ENCODE results near the gene GABRR3.

GABRR3 gene

DNA sequence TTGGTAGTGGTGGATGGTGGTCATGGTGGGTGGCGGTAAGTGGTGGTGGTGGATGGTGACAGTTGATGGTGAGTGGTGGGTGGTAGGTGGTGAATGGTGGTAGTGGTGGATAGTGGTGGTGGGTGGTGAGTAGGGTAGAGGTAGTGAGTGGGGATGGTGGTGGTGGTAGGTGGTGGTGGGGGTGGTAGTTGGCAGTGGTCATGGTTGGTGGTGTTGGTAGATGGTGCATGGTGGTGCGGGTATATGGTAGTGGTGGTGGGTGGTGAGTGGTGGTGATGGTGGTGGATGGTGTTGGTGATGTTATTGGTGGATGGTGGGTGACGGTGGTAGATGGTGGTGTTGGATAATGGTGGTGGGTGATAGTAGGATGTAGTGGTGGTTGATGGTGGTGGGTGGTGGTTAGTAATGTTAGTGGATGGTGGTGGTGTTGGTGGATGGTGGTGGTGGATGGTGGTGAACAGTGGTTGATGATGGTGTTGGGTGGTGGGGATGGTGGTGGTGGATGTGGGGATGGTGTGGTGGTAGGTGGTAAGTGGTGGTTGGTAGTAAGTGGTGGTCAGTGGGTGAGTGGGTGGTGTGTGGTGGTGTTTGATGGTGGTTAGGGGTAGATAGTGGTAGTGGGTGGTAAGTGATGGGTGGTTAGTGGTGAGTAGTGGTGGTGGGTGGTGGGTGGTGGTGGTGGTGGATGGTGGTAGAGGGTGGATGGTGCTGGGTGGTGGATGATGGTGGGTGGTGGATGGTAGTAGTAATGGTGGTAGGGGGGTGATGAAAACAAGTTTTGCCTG, 46.1 kb downstream of the GABRR3 start:
- DNase-seq = no peak

DNA sequence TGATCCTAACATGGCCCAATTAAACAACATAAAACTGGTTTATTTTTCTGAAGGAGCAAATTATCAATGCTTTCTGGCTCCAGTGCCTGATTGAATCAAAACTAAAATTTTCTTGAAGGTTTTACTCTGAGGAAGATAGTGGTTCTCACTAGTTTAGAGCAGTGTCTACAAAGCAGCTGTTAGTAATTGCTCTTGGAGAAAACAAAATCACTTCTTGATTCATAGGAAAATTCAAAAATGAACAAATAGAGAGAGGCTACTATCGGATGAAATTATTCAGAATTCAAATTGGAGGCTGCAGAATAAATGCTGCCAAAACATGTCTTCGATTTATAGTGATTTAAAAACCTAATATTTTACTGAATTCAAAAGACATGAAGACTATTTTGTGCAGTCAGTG, 47.8 kb downstream of the GABRR3 start:
- DNase-seq = no peak

DNA sequence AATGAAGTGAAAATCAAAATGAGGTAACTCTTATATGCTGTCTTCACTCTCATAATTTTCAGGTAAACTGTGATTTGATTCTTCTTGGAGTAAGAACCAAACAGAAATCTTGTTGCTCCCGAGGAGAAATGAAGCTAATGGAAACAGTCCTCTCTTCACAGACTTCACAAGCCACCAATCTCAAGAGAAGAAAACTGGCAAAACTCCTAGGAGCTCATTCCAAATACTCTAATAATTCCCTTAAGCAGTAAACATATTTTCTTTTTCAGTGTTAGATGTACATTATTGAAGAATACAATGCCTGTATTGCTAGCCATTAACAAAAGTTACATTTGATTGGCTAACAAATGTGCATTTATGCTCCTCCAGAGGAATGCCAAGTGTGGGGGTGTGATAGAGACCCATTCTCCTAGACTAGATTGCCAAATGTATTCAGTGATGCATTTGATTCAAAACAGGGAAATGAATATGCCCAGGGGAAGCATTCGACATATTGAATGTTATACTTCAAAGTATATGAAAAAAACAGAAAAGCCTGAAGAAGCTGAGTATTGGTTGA, 51.1 kb downstream of the GABRR3 start:
- DNase-seq = no peak

DNA sequence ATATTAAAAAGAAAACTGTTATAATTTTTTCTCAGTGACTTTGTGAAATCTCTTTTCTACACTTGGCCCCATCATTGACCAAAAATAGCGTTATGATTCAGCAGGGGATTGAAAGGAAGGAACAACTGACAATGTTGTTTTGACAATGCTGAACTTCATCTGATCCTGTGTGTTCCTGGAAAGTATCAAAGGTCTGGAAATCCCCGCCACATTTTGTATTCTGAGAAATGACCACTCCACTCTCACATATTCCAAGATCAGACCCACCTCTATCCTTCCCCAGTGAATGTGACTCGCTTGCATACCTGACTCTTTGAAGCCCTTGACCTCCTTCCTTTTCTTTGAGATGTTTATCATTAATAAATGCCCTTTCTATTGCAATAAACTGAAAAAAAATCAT, 53.2 kb downstream of the GABRR3 start:
- no peak for DNase-seq

DNA sequence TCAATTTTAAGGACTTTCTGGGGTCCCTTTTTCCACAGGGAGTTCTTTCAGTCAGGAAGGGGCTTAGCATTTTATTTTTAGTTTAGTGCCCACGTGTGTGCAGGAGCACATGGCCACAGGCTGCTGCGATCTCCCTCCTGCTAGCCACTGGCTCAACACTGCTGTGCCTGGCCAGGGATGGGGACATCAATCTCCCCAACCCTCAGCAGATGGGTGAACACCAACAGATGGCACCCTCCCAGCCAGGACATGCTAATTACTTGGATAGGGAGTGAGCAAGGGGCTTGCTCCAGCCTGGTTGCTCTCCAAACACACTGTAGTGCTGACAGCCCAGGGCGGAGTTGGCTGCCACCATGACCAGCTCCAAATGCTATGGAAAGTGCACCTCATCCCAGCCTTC, 55.5 kb downstream of the GABRR3 start:
- no peak for DNase-seq

DNA sequence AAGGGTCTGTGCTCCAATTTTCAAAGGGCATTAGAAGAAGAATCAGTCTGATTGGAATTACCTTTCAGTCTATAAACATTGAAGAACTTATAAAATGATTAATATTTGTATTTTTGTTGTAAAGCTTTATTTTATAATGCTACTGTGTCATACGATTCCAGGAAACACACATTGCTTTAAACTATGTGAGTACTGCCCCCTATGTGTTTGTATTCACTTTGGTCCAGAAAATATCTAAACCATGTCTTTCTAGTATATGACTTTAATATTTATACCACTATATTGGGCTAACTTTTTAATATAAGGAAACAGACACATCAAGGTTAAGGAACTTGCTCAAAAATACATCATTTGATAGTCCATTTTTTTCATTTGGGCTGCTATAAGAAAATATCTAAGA, 59.6 kb downstream of the GABRR3 start:
- DNase-seq = no peak

DNA sequence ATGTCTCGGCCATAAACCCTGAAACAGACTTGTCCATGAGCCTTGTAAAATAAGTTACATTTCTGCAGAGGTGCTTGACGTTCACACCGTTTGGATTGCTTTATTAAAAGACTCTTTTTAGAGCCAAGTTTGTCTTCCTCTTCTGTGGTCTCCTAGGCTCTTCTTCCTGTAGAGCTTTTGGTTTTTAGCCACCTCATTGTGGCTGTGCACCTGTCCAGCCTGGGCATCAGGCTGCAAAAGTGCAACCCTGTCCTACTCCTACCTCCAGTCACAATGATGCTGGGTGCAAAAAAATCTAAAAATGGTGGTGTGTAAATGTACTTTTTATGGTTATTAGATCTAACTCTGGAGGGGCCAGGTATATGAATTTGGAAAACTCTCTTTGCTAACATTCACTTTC, 60.1 kb downstream of the GABRR3 start:
- no peak for DNase-seq

DNA sequence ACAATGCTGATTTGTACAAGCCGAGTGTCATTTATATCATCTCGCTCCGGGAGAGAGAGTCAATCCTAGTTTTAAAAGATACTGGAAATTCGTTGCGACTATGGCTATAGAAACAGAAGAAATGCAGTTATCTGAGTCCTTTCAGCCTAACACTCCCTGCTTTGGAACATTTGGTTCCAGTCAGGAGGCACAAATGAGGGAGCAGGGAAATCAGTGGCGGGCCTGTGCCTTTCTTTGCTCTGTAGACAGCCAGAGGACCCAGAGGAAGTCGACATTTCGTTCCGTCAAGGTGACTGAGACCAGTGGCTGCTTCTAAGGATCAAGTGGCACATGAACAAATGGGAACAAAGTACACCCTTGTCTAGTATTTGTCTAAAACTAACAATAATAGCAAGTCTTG, 62.1 kb downstream of the GABRR3 start:
- DNase-seq = no peak

DNA sequence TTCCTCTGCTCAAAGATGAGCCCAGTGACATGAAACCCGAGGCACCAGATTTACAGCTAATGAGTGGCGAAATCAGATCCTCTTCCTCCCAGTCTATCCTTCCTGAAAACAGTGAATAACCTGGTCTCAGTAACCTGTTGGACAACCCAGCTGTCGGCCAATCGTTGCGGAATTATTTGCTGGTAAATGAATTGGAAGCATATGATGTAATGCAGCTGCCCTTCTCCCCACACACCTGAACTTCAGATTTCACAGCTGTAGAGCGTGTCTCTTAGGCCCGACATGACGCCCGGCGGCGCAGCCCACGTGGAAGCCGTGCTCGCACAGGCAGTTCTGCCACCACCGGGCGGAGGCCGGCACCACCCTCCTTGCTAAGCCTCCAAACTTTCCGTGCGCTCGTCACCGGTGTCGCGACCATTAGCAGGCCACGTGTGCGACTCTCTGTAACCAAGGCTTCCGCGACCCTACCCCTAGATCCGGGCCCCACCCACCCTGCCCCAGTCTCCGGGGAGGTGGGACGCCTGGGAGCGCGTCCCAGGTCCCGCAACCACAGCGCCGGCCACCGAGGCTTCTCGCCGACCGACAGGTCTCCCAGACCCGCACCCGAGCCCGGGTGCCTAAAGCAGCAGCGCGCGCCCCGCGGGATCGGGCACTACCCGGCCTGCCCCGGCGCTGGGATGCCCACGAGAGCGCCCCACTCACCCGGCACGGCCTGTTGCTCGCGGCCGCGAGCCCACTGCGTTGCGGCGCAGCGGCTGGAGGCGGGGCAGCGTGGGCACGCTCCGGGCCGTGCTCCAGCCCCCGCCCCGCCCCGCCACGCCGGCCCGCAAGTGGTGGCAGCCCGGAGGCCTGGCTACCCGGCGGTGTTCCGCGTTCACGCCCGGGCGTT, 63.2 kb downstream of the GABRR3 start, which contains the start of gene RIOX2:
TSS of gene RIOX2 (minus strand) at position 753 of the 889 bp plus-strand sequence. CDS start 4,838 bp downstream, outside the sequence.
- DNase-seq = peak; percentile 77

DNA sequence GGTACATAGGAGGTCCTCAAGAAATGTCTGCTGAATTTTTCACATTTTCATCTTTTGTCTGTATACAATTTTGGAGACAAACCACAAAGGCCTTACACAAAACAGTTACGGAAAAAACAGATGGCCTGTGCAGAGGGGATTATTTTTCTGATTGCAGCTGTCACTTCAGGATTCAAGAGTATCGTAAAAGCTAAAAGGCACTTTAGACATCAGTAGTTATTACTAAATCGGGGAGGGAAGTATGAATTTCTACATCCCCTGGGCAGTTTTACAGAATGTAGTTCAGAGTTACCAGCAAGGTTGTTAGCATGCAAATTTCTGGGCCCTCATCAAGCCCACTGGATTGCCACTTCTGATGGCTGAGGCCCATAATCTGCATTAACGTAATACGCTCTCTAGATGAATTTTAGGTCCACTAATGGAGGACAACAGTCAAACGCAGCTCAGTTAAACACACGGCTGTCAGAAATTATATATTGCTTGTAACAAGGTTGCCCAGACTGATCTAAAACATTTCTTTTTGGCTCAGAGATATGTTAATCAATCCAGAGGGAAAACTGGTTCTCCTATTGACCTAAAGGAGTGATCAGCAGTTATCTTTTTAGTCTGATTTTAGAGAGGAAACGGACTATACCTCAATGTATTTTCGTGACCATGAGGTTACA, 64.0 kb downstream of the GABRR3 start:
- DNase-seq = no peak

DNA sequence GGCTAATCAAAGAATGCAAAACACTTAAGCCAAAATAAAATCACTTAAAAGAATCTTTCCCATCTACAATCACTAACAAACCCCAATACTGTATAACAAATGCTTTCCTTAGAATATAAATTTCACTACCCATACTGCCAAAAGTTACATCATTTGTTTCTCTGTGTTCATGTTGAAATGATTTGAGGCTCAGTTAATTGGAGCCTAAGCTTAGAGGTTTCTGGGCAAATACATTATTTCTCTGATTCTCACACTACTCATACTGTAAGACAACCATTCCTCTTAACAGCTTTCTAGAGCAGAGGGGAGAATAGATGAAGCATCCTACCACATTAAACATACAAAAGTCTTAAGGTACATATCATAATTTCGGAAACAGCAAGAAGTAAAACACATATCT, 65.0 kb downstream of the GABRR3 start:
- DNase-seq = no peak

DNA sequence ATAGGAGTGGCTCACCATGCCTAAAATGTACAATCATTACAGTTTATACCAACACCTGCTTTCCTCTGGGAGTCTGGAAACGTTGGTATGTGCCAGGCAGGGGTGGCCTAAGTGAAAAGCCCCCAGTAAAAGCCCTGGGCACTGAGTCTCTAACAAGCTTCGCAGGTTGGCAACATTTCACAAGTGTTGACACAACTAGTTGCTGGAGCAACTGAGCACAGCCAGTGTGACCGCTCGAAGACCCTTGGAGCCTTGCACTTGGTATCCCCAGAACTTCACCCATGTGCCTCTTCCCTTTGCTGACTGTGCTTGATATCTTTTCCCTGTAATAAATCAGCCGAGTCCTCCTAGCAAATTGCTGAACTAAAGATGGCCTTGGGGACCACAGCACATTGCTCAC, 65.6 kb downstream of the GABRR3 start:
- DNase-seq = no peak

DNA sequence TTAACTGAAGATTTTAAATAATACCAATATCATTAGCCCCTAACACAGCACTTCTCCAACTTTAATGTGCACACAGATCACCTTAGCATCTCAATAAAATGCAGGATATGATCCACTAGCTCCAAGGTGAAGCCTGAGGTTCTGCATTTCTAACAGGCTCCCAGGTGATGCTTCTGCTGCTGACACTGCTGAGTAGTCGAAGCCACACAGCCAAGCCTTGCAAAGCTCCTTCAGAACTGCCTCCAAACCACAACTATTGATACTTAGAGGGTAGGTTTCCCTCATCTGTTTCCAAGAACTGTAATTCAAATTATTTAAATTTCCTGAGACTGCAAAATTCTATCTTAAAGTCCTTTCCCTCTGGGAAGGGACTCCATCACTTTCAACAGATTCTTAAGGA, 66.7 kb downstream of the GABRR3 start:
- no peak for DNase-seq

DNA sequence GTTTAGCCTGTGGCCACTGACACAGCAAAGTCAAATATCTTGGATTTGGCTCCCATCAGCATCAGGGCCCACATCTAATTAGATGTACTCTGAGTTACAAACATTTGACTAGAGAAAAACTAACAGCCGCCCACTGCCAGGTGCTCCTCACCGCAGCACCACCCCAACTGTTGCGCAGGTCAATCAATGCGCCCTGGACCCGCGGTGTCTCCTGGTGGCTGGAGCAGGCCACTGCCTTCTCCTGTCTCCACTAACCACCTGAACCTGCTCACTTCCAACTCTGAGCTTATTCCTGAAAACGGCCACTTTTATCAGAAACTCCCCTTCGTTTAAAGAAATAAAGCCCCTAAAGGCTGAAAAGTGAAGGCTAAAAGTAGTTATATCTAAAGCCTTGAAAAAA, 67.1 kb downstream of the GABRR3 start:
- DNase-seq = no peak

DNA sequence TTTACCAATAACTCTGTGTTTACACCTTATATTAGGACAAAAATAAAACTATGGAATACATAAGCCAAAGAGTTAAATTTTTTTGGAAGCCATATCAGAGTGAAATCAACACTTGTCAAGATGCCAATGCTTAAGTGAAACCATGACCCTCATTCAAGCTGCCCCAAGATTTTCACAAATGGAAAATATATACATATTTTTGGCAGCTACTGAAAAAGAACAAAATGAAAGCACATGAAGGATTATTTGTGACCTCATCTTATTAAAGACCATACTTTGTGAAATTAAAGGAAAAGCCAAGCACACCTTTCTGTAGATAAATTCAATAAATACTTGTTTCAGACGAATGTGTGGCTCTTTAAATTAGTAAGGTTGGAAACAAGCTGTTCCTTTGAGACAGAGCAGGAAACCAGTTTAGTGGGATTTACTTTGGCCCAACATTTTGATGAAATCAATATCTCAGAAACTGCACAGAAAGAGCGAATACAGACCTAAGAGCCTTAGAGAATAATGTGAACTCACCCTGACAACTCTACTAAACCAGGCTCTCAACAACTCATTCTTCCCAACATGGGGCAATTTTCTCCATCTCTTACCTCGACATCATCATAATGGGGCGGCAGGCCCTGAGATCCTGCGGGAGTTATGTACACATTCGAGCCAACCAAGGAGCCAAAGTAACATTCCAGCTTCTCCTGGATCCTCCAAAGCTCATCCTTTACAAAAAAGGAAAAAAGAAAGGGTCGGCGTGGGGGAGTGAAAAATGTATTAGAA, 73.9 kb downstream of the GABRR3 start:
- no peak for DNase-seq

DNA sequence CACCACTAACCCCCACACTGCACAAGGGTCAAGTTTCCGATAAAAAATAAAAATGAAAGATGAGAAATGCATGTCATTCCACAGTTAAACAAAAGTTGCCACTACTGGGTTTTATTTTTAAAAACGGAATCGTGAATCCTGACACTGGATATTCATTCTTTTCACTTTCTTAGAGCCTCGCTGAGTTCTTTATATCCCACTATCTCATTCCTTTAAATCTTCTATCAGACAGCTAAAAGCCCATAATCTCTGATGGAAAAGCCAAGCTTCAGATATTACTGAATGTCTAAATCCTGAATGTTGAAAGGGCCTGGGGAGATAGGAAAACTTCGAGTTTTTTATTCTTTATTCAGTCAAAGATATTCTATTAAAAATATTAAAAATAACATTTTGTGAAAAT, 74.6 kb downstream of the GABRR3 start:
- no peak for DNase-seq

DNA sequence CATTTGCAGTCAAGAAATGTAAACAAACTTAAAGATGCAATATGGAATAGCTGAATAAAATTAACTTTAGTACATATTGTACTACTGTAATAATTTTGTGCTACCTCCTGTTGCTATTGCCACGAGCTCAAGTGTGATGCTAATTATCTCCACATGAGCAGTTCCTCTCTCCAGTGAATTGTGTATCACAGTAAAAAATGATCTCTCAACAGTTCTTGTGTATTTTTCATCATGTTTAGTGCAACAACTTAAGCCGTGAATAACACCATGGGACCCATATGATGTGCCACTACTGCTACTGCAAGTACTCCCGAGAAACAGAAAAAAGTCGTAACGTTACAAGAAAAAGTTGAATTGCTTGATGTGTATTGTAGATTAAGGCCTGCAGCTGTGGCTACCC, 75.2 kb downstream of the GABRR3 start:
- no peak for DNase-seq

DNA sequence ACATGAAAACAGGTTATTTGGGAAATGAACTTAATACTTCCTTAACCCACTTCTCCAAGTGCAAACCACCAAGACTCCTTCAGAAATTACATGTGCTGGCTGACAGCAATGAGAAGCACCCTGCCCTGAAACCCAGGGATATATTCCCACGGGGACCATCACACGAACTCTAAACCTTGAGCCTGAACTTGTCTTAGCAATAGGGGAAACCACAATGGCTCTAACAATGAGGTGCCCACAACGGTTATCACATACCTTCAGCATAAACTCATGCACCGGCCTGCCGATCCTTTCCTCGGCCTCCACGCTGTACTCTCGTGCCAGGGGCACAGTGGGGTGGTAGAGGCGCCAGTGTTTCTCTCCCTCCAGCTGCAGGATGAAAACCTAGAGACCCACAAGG, 76.3 kb downstream of the GABRR3 start:
- DNase-seq = no peak

DNA sequence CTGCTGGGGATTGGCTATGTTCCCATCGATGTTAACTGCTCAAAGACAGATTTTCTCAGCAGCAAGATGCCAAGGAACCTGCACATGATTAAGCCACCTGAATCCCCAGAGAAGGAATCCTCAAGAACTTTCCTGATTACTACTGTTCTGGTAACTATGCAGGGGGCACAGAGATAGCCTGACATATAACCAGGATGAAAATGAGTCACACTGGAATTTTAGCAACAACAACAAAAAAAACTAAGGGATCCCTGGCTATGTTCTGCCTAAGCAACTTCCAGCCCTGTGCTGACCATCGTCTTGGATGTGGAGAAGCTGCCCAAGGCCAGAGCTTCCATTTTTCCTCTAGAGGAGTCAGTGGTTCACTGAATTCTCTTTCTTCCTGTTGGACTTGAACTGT, 76.7 kb downstream of the GABRR3 start:
- no peak for DNase-seq

DNA sequence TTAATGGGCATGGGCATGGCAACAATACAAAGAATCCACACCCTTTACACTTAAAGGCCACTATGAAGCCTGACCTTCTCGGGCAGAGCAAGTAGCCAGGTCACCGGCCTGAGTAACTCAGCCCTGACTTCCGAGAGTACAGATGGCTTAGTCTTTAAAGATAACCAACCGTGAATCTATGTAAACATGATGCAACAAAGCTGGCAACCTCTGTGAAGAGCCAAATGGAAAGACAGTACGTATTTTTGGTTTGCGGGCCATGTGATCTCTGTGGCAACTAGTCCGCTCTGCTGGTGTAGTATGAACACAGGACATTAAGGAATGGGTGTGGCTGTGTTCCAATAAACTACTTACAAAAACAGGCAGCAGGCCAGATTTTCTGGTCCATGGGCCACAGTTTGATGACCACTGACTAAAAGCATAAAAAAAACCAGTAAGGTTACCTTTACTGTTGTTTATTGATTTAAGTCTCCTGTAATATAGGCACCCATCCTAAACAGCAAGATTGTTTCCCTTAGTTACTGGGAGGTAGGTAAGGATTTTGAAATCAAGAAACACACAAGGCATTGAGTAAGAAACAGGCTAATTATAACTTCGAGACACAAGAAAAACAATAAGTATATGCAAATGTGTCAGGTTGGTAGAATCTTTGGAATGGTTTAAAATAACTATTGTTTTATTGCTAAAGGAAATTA, 77.4 kb downstream of the GABRR3 start:
- DNase-seq = no peak

DNA sequence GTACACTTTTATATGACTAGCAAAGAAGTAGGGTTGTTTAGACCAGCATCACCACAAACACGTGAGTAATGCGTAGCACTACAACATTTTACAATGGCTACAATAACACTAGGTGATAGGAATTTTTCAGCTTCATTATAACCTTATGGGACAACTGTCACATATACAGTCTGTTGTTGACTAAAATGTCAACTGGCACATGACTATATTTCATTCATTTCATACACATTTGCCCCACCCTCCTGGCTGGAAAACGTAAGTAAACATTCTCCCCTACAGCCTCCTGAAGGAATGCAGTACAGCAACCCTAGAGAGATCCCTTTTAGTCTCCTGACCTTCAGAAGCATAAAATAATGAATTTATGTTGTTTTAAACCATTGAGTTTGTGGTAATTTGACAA, 79.1 kb downstream of the GABRR3 start:
- no peak for DNase-seq

Data from activated CD4-positive, CD25-positive, alpha-beta regulatory T cell treated with anti-CD3 and anti-CD28 coated beads, Interleukin-2, amount 50 U/mL, for 72 hours (primary cell).